Measurements from ENCODE around the gene DLAT. TPM values are rescaled to one million over a fixed set of nuclear protein-coding genes. Genes with fewer than 3 reads are reported as not detected.

Gene DLAT
- total RNA-seq, 1 donor from 2014 or later, result 34.2 TPM

DNA sequence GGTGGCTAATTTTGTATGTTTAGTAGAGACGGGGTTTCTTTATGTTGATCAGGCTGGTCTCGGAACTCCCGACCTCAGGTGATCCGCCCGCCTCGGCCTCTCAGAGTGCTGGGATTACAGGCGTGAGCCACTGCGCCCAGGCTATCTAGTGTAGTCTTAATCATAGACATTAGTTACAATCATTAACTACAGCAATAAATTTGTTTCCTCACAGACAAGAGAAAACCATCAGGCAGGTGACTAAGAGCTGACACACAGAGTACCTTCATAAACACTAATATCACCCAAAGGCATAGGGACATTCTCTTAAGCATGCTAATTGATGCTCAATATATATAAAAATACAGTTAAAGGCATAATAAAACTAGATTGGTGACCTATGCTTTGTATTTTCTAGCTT is 80.9 kb downstream of the DLAT start:
- Mint-ChIP-seq H3K27me3 (ENCODE audit: low read depth, unreplicated experiment) (no peaks in the 10 kb centered on the region), H3K27ac (ENCODE audit: unreplicated experiment) (no peak overlapping the region), H3K9me3 (ENCODE audit: unreplicated experiment) (peaks cover 5% of the 10 kb centered on the region), H3K36me3 (ENCODE audit: low read depth, unreplicated experiment) (no peaks in the 10 kb centered on the region), H3K4me1 (ENCODE audit: low read depth, unreplicated experiment) (no peaks in the 10 kb centered on the region), H3K4me3 (ENCODE audit: unreplicated experiment) (no peak overlapping the region)
- Histone ChIP-seq H3K79me2 (ENCODE audit: insufficient read depth, low read length) (no peaks in the 10 kb centered on the region), H3K9ac (ENCODE audit: low read length) (no peak overlapping the region), H4K20me1 (ENCODE audit: insufficient read depth, low read length) (no peaks in the 10 kb centered on the region), H3K27ac (ENCODE audit: low read depth, low read length) (no peak overlapping the region), H3K4me3 (ENCODE audit: insufficient read depth, low read depth, low read length) (no peak overlapping the region), H3K9me3 (ENCODE audit: insufficient read depth, low read depth, low read length) (no peaks in the 10 kb centered on the region), H2AFZ (ENCODE audit: low read depth, low read length) (no peak overlapping the region), H3K4me1 (ENCODE audit: insufficient read depth, low read length) (no peaks in the 10 kb centered on the region), H3K36me3 (ENCODE audit: insufficient read depth, low read length) (no peaks in the 10 kb centered on the region), H3K27me3 (ENCODE audit: insufficient read depth, low read length) (no peaks in the 10 kb centered on the region), H3K4me2 (ENCODE audit: low read length) (no peak overlapping the region)
- TF ChIP-seq, protein P1, sequence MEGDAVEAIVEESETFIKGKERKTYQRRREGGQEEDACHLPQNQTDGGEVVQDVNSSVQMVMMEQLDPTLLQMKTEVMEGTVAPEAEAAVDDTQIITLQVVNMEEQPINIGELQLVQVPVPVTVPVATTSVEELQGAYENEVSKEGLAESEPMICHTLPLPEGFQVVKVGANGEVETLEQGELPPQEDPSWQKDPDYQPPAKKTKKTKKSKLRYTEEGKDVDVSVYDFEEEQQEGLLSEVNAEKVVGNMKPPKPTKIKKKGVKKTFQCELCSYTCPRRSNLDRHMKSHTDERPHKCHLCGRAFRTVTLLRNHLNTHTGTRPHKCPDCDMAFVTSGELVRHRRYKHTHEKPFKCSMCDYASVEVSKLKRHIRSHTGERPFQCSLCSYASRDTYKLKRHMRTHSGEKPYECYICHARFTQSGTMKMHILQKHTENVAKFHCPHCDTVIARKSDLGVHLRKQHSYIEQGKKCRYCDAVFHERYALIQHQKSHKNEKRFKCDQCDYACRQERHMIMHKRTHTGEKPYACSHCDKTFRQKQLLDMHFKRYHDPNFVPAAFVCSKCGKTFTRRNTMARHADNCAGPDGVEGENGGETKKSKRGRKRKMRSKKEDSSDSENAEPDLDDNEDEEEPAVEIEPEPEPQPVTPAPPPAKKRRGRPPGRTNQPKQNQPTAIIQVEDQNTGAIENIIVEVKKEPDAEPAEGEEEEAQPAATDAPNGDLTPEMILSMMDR (IDR thresholded peaks at IDR 0.05; ENCODE audit: insufficient read depth, low read depth, low read length), result no peak
- TF ChIP-seq EZH2 (IDR thresholded peaks at IDR 0.05; ENCODE audit: insufficient read depth, low read length), result no peak
- FAIRE-seq (no peak), DNase-seq (ENCODE audit: low read depth) (no peak)

Other genes starting within 250 kb of the DLAT start
- 24.9 and 31.1 TPM in 2 replicates for gene ALG9, start 153.8 kb upstream of the DLAT start, total RNA-seq
- gene FDXACB1, start 146.2 kb upstream of the DLAT start, total RNA-seq, result 1.7 and 2.6 TPM in 2 replicates
- gene CFAP68, start 145.9 kb upstream of the DLAT start, total RNA-seq, result 18.4 and 18.8 TPM in 2 replicates
- gene CRYAB, start 113.6 kb upstream of the DLAT start, total RNA-seq, result 4.1 and 5.7 TPM in 2 replicates
- gene HSPB2, start 112.7 kb upstream of the DLAT start, total RNA-seq, result not detected in 2 replicates
- gene C11orf52, start 106.5 kb upstream of the DLAT start, total RNA-seq, result 0.50 and 0.60 TPM in 2 replicates
- 16.5 and 17.3 TPM in 2 replicates for gene DIXDC1, start 88.1 kb upstream of the DLAT start, total RNA-seq
- gene PIH1D2, start 48.6 kb downstream of the DLAT start, total RNA-seq, result 1.0 and 1.3 TPM in 2 replicates
- gene NKAPD1, start 48.9 kb downstream of the DLAT start, total RNA-seq, result 24.3 and 27.7 TPM in 2 replicates
- gene TIMM8B, start 61.3 kb downstream of the DLAT start, total RNA-seq, result 68.1 and 68.9 TPM in 2 replicates
- gene SDHD, start 61.5 kb downstream of the DLAT start, total RNA-seq, result 45.2 and 46.5 TPM in 2 replicates
- gene IL18, start 138.7 kb downstream of the DLAT start, total RNA-seq, result 2.1 and 5.3 TPM in 2 replicates
- not detected in 2 replicates for gene TEX12, start 142.0 kb downstream of the DLAT start, total RNA-seq
- gene BCO2, start 150.1 kb downstream of the DLAT start, total RNA-seq, result 0.48 and 0.62 TPM in 2 replicates
- gene PTS, start 201.0 kb downstream of the DLAT start, total RNA-seq, result 61.0 and 64.6 TPM in 2 replicates
- not detected in 2 replicates for gene PLET1, start 235.5 kb downstream of the DLAT start, total RNA-seq

All from astrocyte (in vitro differentiated cells and primary cell).